NK-92 (cell line): ENCODE results near the gene DUSP22.
"Not testable (repeated sequence)": the region's sequence is repeated elsewhere in the genome, so short reads cannot be mapped to it uniquely, and the experiment has no call there.

Source experiments
- DNase-seq: peaks from one replicate; lab custom pipeline; 2025; ENCODE audit not compliant: unreplicated experiment; lab: John Stamatoyannopoulos, UW

Gene DUSP22

GRCh38 chr6:322940-323729, 30.8 kb downstream of the DUSP22 start:
- DNase-seq = no peak

- no peak for DNase-seq
Observed at GRCh38 chr6:323730-324088, 31.4 kb downstream of the DUSP22 start.

GRCh38 chr6:324116-324728, 31.9 kb downstream of the DUSP22 start:
- DNase-seq = no peak

- DNase-seq = no peak
Observed at GRCh38 chr6:324729-325125, 32.4 kb downstream of the DUSP22 start.

- DNase-seq = not testable (repeated sequence)
Observed at GRCh38 chr6:325161-325860, 33.0 kb downstream of the DUSP22 start.

- not testable (repeated sequence) for DNase-seq
Observed at GRCh38 chr6:326066-326465, 33.8 kb downstream of the DUSP22 start.

GRCh38 chr6:326896-327537, 34.7 kb downstream of the DUSP22 start:
- no peak for DNase-seq

- DNase-seq = no peak
Observed at GRCh38 chr6:327538-328116, 35.3 kb downstream of the DUSP22 start.

- no peak for DNase-seq
Observed at GRCh38 chr6:328136-328670, 35.9 kb downstream of the DUSP22 start.

GRCh38 chr6:328924-329323, 36.6 kb downstream of the DUSP22 start:
- DNase-seq = no peak

GRCh38 chr6:329888-330691, 37.8 kb downstream of the DUSP22 start:
- no peak for DNase-seq

- DNase-seq = no peak
Observed at GRCh38 chr6:330948-331347, 38.7 kb downstream of the DUSP22 start.

GRCh38 chr6:331622-332521, 39.6 kb downstream of the DUSP22 start:
- DNase-seq = no peak

GRCh38 chr6:332671-333070, 40.4 kb downstream of the DUSP22 start:
- DNase-seq = no peak

GRCh38 chr6:333379-334002, 41.2 kb downstream of the DUSP22 start:
- no peak for DNase-seq

- no peak for DNase-seq
Observed at GRCh38 chr6:334536-335510, 42.5 kb downstream of the DUSP22 start.

- DNase-seq = no peak
Observed at GRCh38 chr6:335572-335971, 43.3 kb downstream of the DUSP22 start.
